ENCODE results near the gene MRPL21. TPM values are rescaled to one million over a fixed set of nuclear protein-coding genes. Genes with fewer than 3 reads are reported as not detected.
A peak's percentile ranks its signal among the peaks of the same experiment; 100 is the strongest.

Gene MRPL21
- total and polyA plus RNA-seq, 2 experiments from 2014 or later = 62.4 to 232 TPM

DNA sequence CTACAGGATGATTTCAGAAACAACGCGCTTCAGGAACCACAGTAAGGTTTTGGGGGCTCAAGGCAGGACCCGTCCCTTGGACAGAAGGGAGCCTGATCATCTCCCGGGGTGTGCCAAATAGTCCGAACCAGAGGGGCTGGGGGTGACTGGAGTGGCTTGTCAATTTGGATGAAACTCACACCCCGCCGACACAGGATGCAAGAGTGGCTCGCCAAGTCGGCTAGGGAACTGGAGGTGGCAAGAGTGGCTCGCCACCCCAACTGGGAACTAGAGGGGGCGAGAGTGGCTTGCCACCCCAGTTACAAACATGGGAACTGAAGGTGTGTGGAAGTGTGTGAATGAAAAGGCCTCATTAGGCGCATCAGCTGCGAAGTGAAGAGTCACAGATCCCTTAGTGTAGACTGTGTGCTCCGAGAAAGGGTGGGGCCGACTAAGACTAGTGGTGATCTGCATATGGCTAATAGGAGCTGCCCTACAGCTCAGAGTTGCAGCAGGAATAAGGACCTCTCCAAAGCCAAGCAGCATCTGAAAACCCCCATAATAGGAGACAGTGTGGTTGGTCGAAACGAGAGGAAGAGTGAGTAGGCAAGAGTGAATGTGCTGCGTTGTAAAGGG is 35.3 kb downstream of the MRPL21 start:
- ATAC-seq (peak; percentile 19), DNase-seq (ENCODE audit: low spot score) (no peak)
- H3K27ac ChIP-seq (ENCODE audit: low read depth) = no peak overlapping the region
- no peaks in the 10 kb centered on the region for H3K36me3 Mint-ChIP-seq (ENCODE audit: low read depth)
- no peaks in the 10 kb centered on the region for H4K20me1 ChIP-seq (replicated peaks; ENCODE audit: insufficient read depth)
- H3K27me3 ChIP-seq (ENCODE audit: insufficient read depth) = no peaks in the 10 kb centered on the region
- H3K4me1 Mint-ChIP-seq = peaks cover 37% of the 10 kb centered on the region
- peaks cover 3% of the 10 kb centered on the region; the same call in 2 of the 3 replicates for H3K9me3 Mint-ChIP-seq
- no peak overlapping the region for H3K27ac Mint-ChIP-seq
- no peaks in the 10 kb centered on the region for H3F3A ChIP-seq (replicated peaks; ENCODE audit: low read depth)
- H2AFZ ChIP-seq = 0 out of 2 replicates have a peak overlapping the region, but pooled peaks have one; percentile 28
- no peak overlapping the region for H3K4me3 ChIP-seq
- H3K9me2 ChIP-seq (ENCODE audit: insufficient read depth) = no peaks in the 10 kb centered on the region
- H3K36me3 ChIP-seq (ENCODE audit: insufficient read depth) = no peaks in the 10 kb centered on the region
- H3K27me3 Mint-ChIP-seq (ENCODE audit: insufficient read depth, low read depth, poor library complexity) = peaks cover 21% of the 10 kb centered on the region
- peaks cover 16% of the 10 kb centered on the region for H3K4me1 ChIP-seq (ENCODE audit: insufficient read depth)
- no peak overlapping the region; the same call in 2 of the 3 replicates for H3K4me3 Mint-ChIP-seq
- TF ChIP-seq, protein P1, sequence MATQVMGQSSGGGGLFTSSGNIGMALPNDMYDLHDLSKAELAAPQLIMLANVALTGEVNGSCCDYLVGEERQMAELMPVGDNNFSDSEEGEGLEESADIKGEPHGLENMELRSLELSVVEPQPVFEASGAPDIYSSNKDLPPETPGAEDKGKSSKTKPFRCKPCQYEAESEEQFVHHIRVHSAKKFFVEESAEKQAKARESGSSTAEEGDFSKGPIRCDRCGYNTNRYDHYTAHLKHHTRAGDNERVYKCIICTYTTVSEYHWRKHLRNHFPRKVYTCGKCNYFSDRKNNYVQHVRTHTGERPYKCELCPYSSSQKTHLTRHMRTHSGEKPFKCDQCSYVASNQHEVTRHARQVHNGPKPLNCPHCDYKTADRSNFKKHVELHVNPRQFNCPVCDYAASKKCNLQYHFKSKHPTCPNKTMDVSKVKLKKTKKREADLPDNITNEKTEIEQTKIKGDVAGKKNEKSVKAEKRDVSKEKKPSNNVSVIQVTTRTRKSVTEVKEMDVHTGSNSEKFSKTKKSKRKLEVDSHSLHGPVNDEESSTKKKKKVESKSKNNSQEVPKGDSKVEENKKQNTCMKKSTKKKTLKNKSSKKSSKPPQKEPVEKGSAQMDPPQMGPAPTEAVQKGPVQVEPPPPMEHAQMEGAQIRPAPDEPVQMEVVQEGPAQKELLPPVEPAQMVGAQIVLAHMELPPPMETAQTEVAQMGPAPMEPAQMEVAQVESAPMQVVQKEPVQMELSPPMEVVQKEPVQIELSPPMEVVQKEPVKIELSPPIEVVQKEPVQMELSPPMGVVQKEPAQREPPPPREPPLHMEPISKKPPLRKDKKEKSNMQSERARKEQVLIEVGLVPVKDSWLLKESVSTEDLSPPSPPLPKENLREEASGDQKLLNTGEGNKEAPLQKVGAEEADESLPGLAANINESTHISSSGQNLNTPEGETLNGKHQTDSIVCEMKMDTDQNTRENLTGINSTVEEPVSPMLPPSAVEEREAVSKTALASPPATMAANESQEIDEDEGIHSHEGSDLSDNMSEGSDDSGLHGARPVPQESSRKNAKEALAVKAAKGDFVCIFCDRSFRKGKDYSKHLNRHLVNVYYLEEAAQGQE (IDR thresholded peaks at IDR 0.05; ENCODE audit: unreplicated experiment) = no peak
- TF ChIP-seq EZH2 (IDR thresholded peaks at IDR 0.05; ENCODE audit: low read depth, unreplicated experiment) = no peak
- TF ChIP-seq, protein P2, sequence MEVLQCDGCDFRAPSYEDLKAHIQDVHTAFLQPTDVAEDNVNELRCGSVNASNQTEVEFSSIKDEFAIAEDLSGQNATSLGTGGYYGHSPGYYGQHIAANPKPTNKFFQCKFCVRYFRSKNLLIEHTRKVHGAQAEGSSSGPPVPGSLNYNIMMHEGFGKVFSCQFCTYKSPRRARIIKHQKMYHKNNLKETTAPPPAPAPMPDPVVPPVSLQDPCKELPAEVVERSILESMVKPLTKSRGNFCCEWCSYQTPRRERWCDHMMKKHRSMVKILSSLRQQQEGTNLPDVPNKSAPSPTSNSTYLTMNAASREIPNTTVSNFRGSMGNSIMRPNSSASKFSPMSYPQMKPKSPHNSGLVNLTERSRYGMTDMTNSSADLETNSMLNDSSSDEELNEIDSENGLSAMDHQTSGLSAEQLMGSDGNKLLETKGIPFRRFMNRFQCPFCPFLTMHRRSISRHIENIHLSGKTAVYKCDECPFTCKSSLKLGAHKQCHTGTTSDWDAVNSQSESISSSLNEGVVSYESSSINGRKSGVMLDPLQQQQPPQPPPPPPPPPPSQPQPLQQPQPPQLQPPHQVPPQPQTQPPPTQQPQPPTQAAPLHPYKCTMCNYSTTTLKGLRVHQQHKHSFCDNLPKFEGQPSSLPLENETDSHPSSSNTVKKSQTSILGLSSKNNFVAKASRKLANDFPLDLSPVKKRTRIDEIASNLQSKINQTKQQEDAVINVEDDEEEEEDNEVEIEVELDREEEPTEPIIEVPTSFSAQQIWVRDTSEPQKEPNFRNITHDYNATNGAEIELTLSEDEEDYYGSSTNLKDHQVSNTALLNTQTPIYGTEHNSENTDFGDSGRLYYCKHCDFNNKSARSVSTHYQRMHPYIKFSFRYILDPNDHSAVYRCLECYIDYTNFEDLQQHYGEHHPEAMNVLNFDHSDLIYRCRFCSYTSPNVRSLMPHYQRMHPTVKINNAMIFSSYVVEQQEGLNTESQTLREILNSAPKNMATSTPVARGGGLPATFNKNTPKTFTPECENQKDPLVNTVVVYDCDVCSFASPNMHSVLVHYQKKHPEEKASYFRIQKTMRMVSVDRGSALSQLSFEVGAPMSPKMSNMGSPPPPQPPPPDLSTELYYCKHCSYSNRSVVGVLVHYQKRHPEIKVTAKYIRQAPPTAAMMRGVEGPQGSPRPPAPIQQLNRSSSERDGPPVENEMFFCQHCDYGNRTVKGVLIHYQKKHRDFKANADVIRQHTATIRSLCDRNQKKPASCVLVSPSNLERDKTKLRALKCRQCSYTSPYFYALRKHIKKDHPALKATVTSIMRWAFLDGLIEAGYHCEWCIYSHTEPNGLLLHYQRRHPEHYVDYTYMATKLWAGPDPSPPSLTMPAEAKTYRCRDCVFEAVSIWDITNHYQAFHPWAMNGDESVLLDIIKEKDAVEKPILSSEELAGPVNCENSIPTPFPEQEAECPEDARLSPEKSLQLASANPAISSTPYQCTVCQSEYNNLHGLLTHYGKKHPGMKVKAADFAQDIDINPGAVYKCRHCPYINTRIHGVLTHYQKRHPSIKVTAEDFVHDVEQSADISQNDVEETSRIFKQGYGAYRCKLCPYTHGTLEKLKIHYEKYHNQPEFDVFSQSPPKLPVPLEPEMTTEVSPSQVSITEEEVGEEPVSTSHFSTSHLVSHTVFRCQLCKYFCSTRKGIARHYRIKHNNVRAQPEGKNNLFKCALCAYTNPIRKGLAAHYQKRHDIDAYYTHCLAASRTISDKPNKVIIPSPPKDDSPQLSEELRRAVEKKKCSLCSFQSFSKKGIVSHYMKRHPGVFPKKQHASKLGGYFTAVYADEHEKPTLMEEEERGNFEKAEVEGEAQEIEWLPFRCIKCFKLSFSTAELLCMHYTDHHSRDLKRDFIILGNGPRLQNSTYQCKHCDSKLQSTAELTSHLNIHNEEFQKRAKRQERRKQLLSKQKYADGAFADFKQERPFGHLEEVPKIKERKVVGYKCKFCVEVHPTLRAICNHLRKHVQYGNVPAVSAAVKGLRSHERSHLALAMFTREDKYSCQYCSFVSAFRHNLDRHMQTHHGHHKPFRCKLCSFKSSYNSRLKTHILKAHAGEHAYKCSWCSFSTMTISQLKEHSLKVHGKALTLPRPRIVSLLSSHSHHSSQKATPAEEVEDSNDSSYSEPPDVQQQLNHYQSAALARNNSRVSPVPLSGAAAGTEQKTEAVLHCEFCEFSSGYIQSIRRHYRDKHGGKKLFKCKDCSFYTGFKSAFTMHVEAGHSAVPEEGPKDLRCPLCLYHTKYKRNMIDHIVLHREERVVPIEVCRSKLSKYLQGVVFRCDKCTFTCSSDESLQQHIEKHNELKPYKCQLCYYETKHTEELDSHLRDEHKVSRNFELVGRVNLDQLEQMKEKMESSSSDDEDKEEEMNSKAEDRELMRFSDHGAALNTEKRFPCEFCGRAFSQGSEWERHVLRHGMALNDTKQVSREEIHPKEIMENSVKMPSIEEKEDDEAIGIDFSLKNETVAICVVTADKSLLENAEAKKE (CRISPR knock-in tag; IDR thresholded peaks at IDR 0.05) = no peak
- TF ChIP-seq POLR2AphosphoS5 (IDR thresholded peaks at IDR 0.05; ENCODE audit: low read depth) = no peak
- TF ChIP-seq NANOG (IDR thresholded peaks at IDR 0.05; ENCODE audit: borderline replicate concordance) = no peak
- no peak for TF ChIP-seq CREB1 (CRISPR knock-in tag; IDR thresholded peaks at IDR 0.05; ENCODE audit: low read depth)
- no peak overlapping the region for H3K4me2 ChIP-seq
- H3K79me2 ChIP-seq (replicated peaks; ENCODE audit: insufficient read depth) = no peaks in the 10 kb centered on the region

Data from GM23338 (cell line).